ENCODE data around the gene FOXL3. TPM values are rescaled to one million over a fixed set of nuclear protein-coding genes. Genes with fewer than 3 reads are reported as not detected.
"Not testable (repeated sequence)": the region's sequence is repeated elsewhere in the genome, so short reads cannot be mapped to it uniquely, and the experiment has no call there.

FOXL3 gene
- total RNA-seq, 4 donors from 2014 or later = not detected

GRCh38 chr7:259191-259505 lies 30.8 kb upstream of the FOXL3 start:
- DNase-seq = no peak
- intact Hi-C loops (cut with DNase I; ENCODE audit: low total_unique reads) = no loop called here
- no peaks in the 10 kb centered on the region for H3K27me3 ChIP-seq

GRCh38 chr7:259751-260405 lies 30.1 kb upstream of the FOXL3 start:
- Histone ChIP-seq H3K27ac (no peak overlapping the region), H3K36me3 (no peaks in the 10 kb centered on the region), H3K27me3 (no peaks in the 10 kb centered on the region), H3K4me1 (no peaks in the 10 kb centered on the region), H3K4me3 (no peak overlapping the region), H3K9me3 (no peaks in the 10 kb centered on the region)
- intact Hi-C loops (cut with DNase I; ENCODE audit: low total_unique reads) = no loop called here
- no peak for DNase-seq
- TF ChIP-seq POLR2A (IDR thresholded peaks at IDR 0.05) = no peak

More at GRCh38 chr7:259191-259505, 30.8 kb upstream of the FOXL3 start:
- TF ChIP-seq POLR2A (IDR thresholded peaks at IDR 0.05) = no peak
- no peak for TF ChIP-seq CTCF (IDR thresholded peaks at IDR 0.05)
- Histone ChIP-seq H3K4me1 (no peaks in the 10 kb centered on the region), H3K36me3 (no peaks in the 10 kb centered on the region), H3K27ac (no peak overlapping the region), H3K9me3 (no peaks in the 10 kb centered on the region), H3K4me3 (no peak overlapping the region)

GRCh38 chr7:260441-261281 lies 29.3 kb upstream of the FOXL3 start:
- no peaks in the 10 kb centered on the region for H3K27me3 ChIP-seq
- no peak for TF ChIP-seq CTCF (IDR thresholded peaks at IDR 0.05)
- TF ChIP-seq POLR2A (IDR thresholded peaks at IDR 0.05) = no peak
- intact Hi-C loops (cut with DNase I; ENCODE audit: low total_unique reads) = no loop called here
- H3K9me3 ChIP-seq = no peaks in the 10 kb centered on the region
- H3K36me3 ChIP-seq = no peaks in the 10 kb centered on the region
- no peak overlapping the region for H3K4me3 ChIP-seq
- DNase-seq = no peak
- H3K4me1 ChIP-seq = no peaks in the 10 kb centered on the region
- no peak overlapping the region for H3K27ac ChIP-seq

GRCh38 chr7:261341-262250 lies 28.4 kb upstream of the FOXL3 start:
- intact Hi-C loops (cut with DNase I; ENCODE audit: low total_unique reads) = no loop called here
- Histone ChIP-seq H3K27ac (no peak overlapping the region), H3K27me3 (no peaks in the 10 kb centered on the region), H3K36me3 (no peaks in the 10 kb centered on the region), H3K4me1 (no peaks in the 10 kb centered on the region), H3K4me3 (no peak overlapping the region), H3K9me3 (no peaks in the 10 kb centered on the region)
- no peak for TF ChIP-seq CTCF (IDR thresholded peaks at IDR 0.05)
- TF ChIP-seq POLR2A (IDR thresholded peaks at IDR 0.05) = no peak
- no peak for DNase-seq

- no peaks in the 10 kb centered on the region for H3K9me3 ChIP-seq
- TF ChIP-seq CTCF (IDR thresholded peaks at IDR 0.05) = no peak
- no peak for TF ChIP-seq POLR2A (IDR thresholded peaks at IDR 0.05)
- no peak overlapping the region for H3K27ac ChIP-seq
- H3K36me3 ChIP-seq = no peaks in the 10 kb centered on the region
- no peak for DNase-seq
- no peaks in the 10 kb centered on the region for H3K4me1 ChIP-seq
- intact Hi-C loops (cut with DNase I; ENCODE audit: low total_unique reads) = no loop called here
- no peaks in the 10 kb centered on the region for H3K27me3 ChIP-seq
- no peak overlapping the region for H3K4me3 ChIP-seq
Measured at GRCh38 chr7:262251-262572, 27.8 kb upstream of the FOXL3 start.

- DNase-seq; H3K4me1 ChIP-seq; H3K4me3 ChIP-seq; intact Hi-C loops (cut with DNase I; ENCODE audit: low total_unique reads); H3K27me3 ChIP-seq; H3K36me3 ChIP-seq; H3K9me3 ChIP-seq; H3K27ac ChIP-seq: not testable (repeated sequence)
Measured at GRCh38 chr7:262631-263311, 27.2 kb upstream of the FOXL3 start.

GRCh38 chr7:263483-264351 lies 26.3 kb upstream of the FOXL3 start:
- DNase-seq; intact Hi-C loops (cut with DNase I; ENCODE audit: low total_unique reads); H3K4me3 ChIP-seq; H3K36me3 ChIP-seq; H3K27ac ChIP-seq; H3K27me3 ChIP-seq; H3K9me3 ChIP-seq; H3K4me1 ChIP-seq: not testable (repeated sequence)

Data from uterus (tissue), 4 donors.